Neural cell (in vitro differentiated cells): ENCODE results near the gene CEP89.

ENCODE experiments used
- EZH2 ChIP-seq: fragments of 200-600, 300-800 bp; shearing (Covaris generic), sonication (generic); IDR thresholded peaks from 2 replicates; pipeline ENCODE4 v1.6.1; 2014; ENCODE audit warnings: antibody characterized with exemption, low read length, borderline replicate concordance, mild to moderate bottlenecking; ENCODE audit not compliant: insufficient read depth, poor library complexity, severe bottlenecking
- RAD21 ChIP-seq: fragments of 450-650 bp; conservative IDR thresholded peaks from 2 replicates; pipeline ENCODE4 v1.6.1; 2014; ENCODE audit warnings: antibody characterized with exemption, mild to moderate bottlenecking, moderate library complexity
- REST ChIP-seq: IDR thresholded peaks from 2 replicates; pipeline ENCODE4 v1.6.1; 2012; ENCODE audit warnings: borderline replicate concordance
- TF ChIP-seq, protein P1 (sequence below): fragments of 450-650 bp; IDR thresholded peaks from 2 replicates; pipeline ENCODE4 v1.5.1; 2014; ENCODE audit warnings: antibody characterized with exemption, mild to moderate bottlenecking, moderate library complexity; ENCODE audit not compliant: poor library complexity, severe bottlenecking

DNA sequence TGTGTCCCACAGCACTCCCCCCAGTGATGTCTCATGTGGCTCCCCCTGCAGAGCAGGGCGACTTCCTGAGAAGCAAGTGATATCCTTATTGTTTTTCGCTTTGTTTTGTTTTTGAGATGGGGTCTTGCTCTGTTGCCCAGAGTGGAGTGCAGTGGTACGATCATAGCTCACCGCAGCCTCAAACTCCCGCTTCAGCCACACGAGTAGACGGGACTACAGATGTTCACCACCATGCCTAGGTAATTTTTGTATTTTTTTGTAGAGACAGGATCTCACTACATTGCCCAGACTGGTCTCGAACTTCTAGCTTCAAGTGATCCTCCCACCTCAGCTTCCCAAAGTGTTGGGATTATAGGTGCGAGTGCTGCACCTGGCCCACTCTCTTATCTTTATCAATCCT lies 5.0 kb downstream of the CEP89 start:
- TF ChIP-seq, protein P1, sequence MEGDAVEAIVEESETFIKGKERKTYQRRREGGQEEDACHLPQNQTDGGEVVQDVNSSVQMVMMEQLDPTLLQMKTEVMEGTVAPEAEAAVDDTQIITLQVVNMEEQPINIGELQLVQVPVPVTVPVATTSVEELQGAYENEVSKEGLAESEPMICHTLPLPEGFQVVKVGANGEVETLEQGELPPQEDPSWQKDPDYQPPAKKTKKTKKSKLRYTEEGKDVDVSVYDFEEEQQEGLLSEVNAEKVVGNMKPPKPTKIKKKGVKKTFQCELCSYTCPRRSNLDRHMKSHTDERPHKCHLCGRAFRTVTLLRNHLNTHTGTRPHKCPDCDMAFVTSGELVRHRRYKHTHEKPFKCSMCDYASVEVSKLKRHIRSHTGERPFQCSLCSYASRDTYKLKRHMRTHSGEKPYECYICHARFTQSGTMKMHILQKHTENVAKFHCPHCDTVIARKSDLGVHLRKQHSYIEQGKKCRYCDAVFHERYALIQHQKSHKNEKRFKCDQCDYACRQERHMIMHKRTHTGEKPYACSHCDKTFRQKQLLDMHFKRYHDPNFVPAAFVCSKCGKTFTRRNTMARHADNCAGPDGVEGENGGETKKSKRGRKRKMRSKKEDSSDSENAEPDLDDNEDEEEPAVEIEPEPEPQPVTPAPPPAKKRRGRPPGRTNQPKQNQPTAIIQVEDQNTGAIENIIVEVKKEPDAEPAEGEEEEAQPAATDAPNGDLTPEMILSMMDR, result no peak
- TF ChIP-seq EZH2, result no peak
- no peak for TF ChIP-seq REST
- TF ChIP-seq RAD21, result no peak
